Hindlimb muscle (tissue), 1 donor: ENCODE measurements around the gene HAGH. TPM values are rescaled to one million over a fixed set of nuclear protein-coding genes. Genes with fewer than 3 reads are reported as not detected.

ENCODE experiments used
- DNase-seq: peaks from one replicate; pipeline ENCODE4 v3.0.0-alpha.2; 2013
- polyA plus RNA-seq: library from polyadenylated mRNA; unstranded; fragments of 120-200 nt; gene quantifications from one replicate; pipeline ENCODE4 v1.2.1, GENCODE V29; 2013; ENCODE audit not compliant: insufficient read length

The HAGH gene
- polyA plus RNA-seq, 1 donor, result 44.7 TPM

- no peak for DNase-seq
Observed at GRCh38 chr16:1762196-1762878, 64.3 kb downstream of the HAGH start.

- no peak for DNase-seq
Observed at GRCh38 chr16:1761751-1762150, 64.9 kb downstream of the HAGH start.

- no peak for DNase-seq
Observed at GRCh38 chr16:1760911-1761310, 65.7 kb downstream of the HAGH start.

GRCh38 chr16:1759511-1759910, 67.1 kb downstream of the HAGH start:
- DNase-seq, result no peak

- no peak for DNase-seq
Observed at GRCh38 chr16:1758923-1759322, 67.7 kb downstream of the HAGH start.

- no peak for DNase-seq
Observed at GRCh38 chr16:1757714-1758461, 68.7 kb downstream of the HAGH start.

Other genes with a start within 250 kb of the HAGH start
- 11.7 TPM for gene IFT140, start 214.8 kb downstream of the HAGH start, polyA plus RNA-seq
- gene CRAMP1, start 214.5 kb downstream of the HAGH start, polyA plus RNA-seq, result 18.5 TPM
- gene JPT2, start 148.5 kb downstream of the HAGH start, polyA plus RNA-seq, result 41.4 TPM
- 55.3 TPM for gene MAPK8IP3, start 120.6 kb downstream of the HAGH start, polyA plus RNA-seq
- gene NME3, start 55.3 kb downstream of the HAGH start, polyA plus RNA-seq, result 22.8 TPM
- gene EME2, start 54.0 kb downstream of the HAGH start, polyA plus RNA-seq, result 7.2 TPM
- gene MRPS34, start 53.7 kb downstream of the HAGH start, polyA plus RNA-seq, result 45.8 TPM
- gene SPSB3, start 44.3 kb downstream of the HAGH start, polyA plus RNA-seq, result 30.5 TPM
- 48.7 TPM for gene NUBP2, start 43.9 kb downstream of the HAGH start, polyA plus RNA-seq
- gene IGFALS, start 33.1 kb downstream of the HAGH start, polyA plus RNA-seq, result 0.52 TPM
- 21.2 TPM for gene FAHD1, start 381 bp upstream of the HAGH start, polyA plus RNA-seq
- 0.26 TPM for gene MEIOB, start 45.3 kb upstream of the HAGH start, polyA plus RNA-seq
- 0.21 TPM for gene HS3ST6, start 91.6 kb upstream of the HAGH start, polyA plus RNA-seq
- gene MSRB1, start 116.4 kb upstream of the HAGH start, polyA plus RNA-seq, result 39.0 TPM
- gene RPL3L, start 127.9 kb upstream of the HAGH start, polyA plus RNA-seq, result 72.5 TPM
- 145 TPM for gene NDUFB10, start 132.7 kb upstream of the HAGH start, polyA plus RNA-seq
- 3,719 TPM for gene RPS2, start 138.0 kb upstream of the HAGH start, polyA plus RNA-seq
- not detected for gene RNF151, start 140.0 kb upstream of the HAGH start, polyA plus RNA-seq
- 34.3 TPM for gene TBL3, start 145.2 kb upstream of the HAGH start, polyA plus RNA-seq
- gene NOXO1, start 154.6 kb upstream of the HAGH start, polyA plus RNA-seq, result 1.3 TPM
- gene GFER, start 157.4 kb upstream of the HAGH start, polyA plus RNA-seq, result 20.2 TPM
- 2.1 TPM for gene SYNGR3, start 163.1 kb upstream of the HAGH start, polyA plus RNA-seq
- gene ZNF598, start 183.0 kb upstream of the HAGH start, polyA plus RNA-seq, result 32.1 TPM
- 0.72 TPM for gene NPW, start 193.0 kb upstream of the HAGH start, polyA plus RNA-seq
- gene NHERF2, start 200.1 kb upstream of the HAGH start, polyA plus RNA-seq, result 47.8 TPM
- gene NTHL1, start 221.0 kb upstream of the HAGH start, polyA plus RNA-seq, result 13.5 TPM
- gene TSC2, start 221.2 kb upstream of the HAGH start, polyA plus RNA-seq, result 92.4 TPM